Left lung (tissue), 10 donors: ENCODE results near the gene INTS1. TPM values are rescaled to one million over a fixed set of nuclear protein-coding genes. Genes with fewer than 3 reads are reported as not detected.

Source experiments
- ATAC-seq: fragments of 200-7000 bp; cut with Tn5 transposase; one replicate; pipeline ENCODE4 v1.9.1; 2020; ENCODE audit warnings: moderate library complexity
- DNase-seq, 4 donors: peaks; one replicate each; pipeline ENCODE4 v3.0.0-alpha.2; 2013 to 2020
- H3K27ac ChIP-seq, 2 donors: fragments of 200-600 bp; sonication (generic) in 1 of 2; one replicate each; pipeline versions ENCODE4 v1.5.0 to v1.8.0; 2020 to 2021
- H3K27me3 ChIP-seq, 2 donors: fragments of 200-600 bp; sonication (generic) in 1 of 2; one replicate each; pipeline versions ENCODE4 v1.5.0 to v1.8.0; 2020 to 2021
- H3K36me3 ChIP-seq, 2 donors: fragments of 200-600 bp; sonication (generic) in 1 of 2; one replicate each; pipeline versions ENCODE4 v1.5.0 to v1.8.0; 2020 to 2021
- H3K4me1 ChIP-seq, 2 donors: fragments of 200-600 bp; one replicate each; pipeline ENCODE4 v1.8.0; 2021
- H3K4me3 ChIP-seq, 2 donors: fragments of 200-600 bp; sonication (generic) in 1 of 2; one replicate each; pipeline versions ENCODE4 v1.5.0 to v1.8.0; 2020 to 2021; ENCODE audit warnings: mild to moderate bottlenecking in 1 of 2
- H3K9me3 ChIP-seq, 2 donors: fragments of 200-600 bp; sonication (generic) in 1 of 2; one replicate each; pipeline versions ENCODE4 v1.5.0 to v1.8.0; 2020 to 2021
- intact Hi-C, 2 donors: fragments of 100-400 bp; cut with DNase I; formaldehyde crosslinking; loops; one replicate each; pipeline versions ENCODE4 v1.11.2 to v1.14.2; 2022
- polyA plus RNA-seq, 6 donors: library from polyadenylated mRNA; unstranded; fragments of 120-200 nt; gene quantifications; one replicate each; pipeline ENCODE4 v1.2.1, GENCODE V29; 2013; ENCODE audit not compliant: insufficient read length in 6 of 6
- total RNA-seq, 2 donors: library from RNA; stranded (reverse); fragmentation: NEBNext Ultra II Directional; extraction: Animal tissue kit (Norgen Biotek cat#: 25700); gene quantifications; one replicate each; pipeline ENCODE4 v1.2.1, GENCODE V29; 2021
- TF ChIP-seq, protein P1 (sequence below), 2 donors: fragments of 200-600 bp; sonication (generic) in 1 of 2; IDR thresholded peaks; one replicate each; pipeline versions ENCODE4 v1.5.0 to v1.8.0; 2021; ENCODE audit warnings: antibody characterized with exemption in 2 of 2
- donor health status: DM: no; HTN: yes; CAD: no.
- donor health status: DM: no; HTN: no; CAD: no.

The INTS1 gene
- total and polyA plus RNA-seq, 8 donors = 51.3 to 80.9 (median 61.6) TPM

GRCh38 chr7:1538544-1539180, 34.5 kb upstream of the INTS1 start:
- peak overlapping the region; percentile 89 to 94 for H3K27ac ChIP-seq
- intact Hi-C loops = no loop called here
- no peaks in the 10 kb centered on the region for H3K27me3 ChIP-seq
- DNase-seq = no peak
- TF ChIP-seq, protein P1, sequence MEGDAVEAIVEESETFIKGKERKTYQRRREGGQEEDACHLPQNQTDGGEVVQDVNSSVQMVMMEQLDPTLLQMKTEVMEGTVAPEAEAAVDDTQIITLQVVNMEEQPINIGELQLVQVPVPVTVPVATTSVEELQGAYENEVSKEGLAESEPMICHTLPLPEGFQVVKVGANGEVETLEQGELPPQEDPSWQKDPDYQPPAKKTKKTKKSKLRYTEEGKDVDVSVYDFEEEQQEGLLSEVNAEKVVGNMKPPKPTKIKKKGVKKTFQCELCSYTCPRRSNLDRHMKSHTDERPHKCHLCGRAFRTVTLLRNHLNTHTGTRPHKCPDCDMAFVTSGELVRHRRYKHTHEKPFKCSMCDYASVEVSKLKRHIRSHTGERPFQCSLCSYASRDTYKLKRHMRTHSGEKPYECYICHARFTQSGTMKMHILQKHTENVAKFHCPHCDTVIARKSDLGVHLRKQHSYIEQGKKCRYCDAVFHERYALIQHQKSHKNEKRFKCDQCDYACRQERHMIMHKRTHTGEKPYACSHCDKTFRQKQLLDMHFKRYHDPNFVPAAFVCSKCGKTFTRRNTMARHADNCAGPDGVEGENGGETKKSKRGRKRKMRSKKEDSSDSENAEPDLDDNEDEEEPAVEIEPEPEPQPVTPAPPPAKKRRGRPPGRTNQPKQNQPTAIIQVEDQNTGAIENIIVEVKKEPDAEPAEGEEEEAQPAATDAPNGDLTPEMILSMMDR (IDR thresholded peaks at IDR 0.05) = no peak
- H3K4me3 ChIP-seq = peak overlapping the region in 1 of 2 donors; percentile 38
- H3K4me1 ChIP-seq = peaks cover 35 to 53% of the 10 kb centered on the region in 2 donors
- peaks cover 0 to 73% of the 10 kb centered on the region in 2 donors for H3K36me3 ChIP-seq
- ATAC-seq = no peak
- H3K9me3 ChIP-seq = no peaks in the 10 kb centered on the region

DNA sequence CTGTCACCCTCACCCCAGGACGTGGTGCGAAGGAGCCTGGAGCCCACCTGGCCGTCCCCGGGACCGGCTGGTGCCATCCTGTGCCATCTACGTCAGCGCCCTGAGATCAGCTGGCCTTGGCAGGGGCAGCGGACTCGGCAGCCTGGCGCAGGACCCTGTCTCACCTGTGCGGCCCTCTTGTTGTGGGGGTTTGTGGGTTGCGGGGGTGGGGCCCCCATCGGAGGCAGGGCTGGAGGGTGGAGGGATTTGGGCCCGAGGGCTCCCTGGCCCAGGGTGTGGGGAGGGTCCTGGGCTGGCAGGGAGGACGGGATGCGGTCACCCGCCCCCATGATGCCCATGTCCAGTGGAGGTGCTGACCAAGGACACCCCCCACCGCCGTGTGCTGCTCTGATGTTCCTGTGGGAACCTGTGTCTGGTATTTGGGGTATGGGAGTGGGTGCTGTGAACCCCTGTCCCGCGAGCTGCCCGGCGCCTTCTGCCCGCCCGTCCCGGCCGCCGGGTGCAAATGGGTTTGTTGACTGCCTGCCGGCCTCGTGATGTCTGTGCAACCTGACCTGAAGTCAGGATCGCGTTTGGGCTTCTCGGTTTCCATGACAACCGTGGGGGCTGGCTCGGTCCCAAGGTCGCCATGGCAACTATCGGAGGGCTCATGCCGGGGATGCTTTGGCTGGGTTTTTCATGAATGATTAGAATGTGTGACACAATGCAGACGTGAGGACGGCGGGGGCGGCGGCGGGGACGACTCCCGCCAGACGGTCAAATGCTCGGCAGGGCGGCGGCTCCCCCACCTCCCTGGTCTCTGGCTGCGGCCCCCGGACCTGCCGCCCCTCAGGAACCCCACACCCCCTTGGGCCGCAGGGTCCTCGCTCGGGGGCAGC, 33.6 kb upstream of the INTS1 start:
- DNase-seq = peak; percentile 81 to 92 (median 86)
- intact Hi-C loops = no loop called here
- Histone ChIP-seq H3K27me3 (no peaks in the 10 kb centered on the region), H3K4me1 (peaks cover 39 to 62% of the 10 kb centered on the region in 2 donors), H3K36me3 (peaks cover 0 to 64% of the 10 kb centered on the region in 2 donors), H3K9me3 (no peaks in the 10 kb centered on the region), H3K27ac (peak overlapping the region; percentile 89 to 94), H3K4me3 (peak overlapping the region; percentile 15 to 38)
- TF ChIP-seq, protein P1 (IDR thresholded peaks at IDR 0.05) = no peak
- peak; percentile 19 for ATAC-seq

DNA sequence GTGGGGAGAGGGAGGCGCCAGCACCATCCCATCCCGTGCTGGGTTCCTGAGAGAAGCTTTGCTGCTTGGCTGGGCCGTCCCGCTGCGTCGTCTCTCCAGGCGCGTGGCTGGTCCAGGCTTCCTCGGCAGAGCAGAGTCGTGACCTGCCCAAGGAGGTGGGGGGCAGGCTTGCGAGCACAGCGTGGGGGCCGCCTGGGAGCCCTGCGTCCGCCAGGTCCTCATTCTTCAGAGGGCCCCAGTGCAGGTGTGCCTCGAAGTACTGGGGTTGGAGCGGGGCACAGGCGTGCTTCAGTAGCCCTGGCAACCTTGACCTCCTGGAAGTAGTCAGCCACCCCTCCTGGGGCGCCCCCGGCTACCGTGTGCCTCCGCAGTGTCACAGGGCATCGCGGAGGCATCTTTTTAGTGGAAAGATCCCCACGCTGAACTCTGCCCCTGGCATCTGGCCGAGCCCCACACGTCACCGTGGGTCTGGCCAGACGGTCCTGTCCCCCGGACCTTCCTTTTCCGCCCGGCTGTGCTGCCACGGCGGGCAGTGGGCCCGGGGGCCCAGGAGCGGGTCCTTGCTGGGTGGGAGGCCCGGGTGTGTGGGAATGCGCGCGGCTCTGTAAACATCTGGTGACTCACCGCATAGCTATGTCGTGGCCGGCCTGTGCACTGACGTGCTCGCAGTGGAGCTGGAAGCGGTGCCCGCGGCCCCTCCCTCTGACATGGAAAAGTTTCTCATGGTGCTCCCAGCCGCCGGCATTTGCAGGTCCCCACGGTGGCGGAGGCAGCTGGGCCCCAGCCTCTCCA, 32.8 kb upstream of the INTS1 start:
- Histone ChIP-seq H3K27me3 (no peaks in the 10 kb centered on the region), H3K27ac (peak overlapping the region; percentile 89 to 94), H3K4me1 (peaks cover 45 to 71% of the 10 kb centered on the region in 2 donors), H3K36me3 (peaks cover 0 to 55% of the 10 kb centered on the region in 2 donors), H3K4me3 (peak overlapping the region; percentile 15 to 38), H3K9me3 (no peaks in the 10 kb centered on the region)
- TF ChIP-seq, protein P1 (IDR thresholded peaks at IDR 0.05) = no peak
- intact Hi-C loops = no loop called here
- peak; percentile 81 for ATAC-seq
- peak; percentile 90 to 95 (median 94) for DNase-seq

GRCh38 chr7:1536455-1536742, 32.2 kb upstream of the INTS1 start:
- TF ChIP-seq, protein P1 (IDR thresholded peaks at IDR 0.05) = no peak
- no peaks in the 10 kb centered on the region for H3K27me3 ChIP-seq
- no peak for ATAC-seq
- intact Hi-C loops = no loop called here
- no peaks in the 10 kb centered on the region for H3K9me3 ChIP-seq
- H3K4me3 ChIP-seq = no peak overlapping the region
- peak overlapping the region; percentile 89 to 94 for H3K27ac ChIP-seq
- peaks cover 47 to 76% of the 10 kb centered on the region in 2 donors for H3K4me1 ChIP-seq
- peaks cover 0 to 50% of the 10 kb centered on the region in 2 donors for H3K36me3 ChIP-seq
- DNase-seq = no peak
